ENCODE measurements around the gene ABCB8. TPM values are rescaled to one million over a fixed set of nuclear protein-coding genes. Genes with fewer than 3 reads are reported as not detected.

Gene ABCB8
- total RNA-seq, 4 donors from 2014 or later: 21.0 to 49.0 (median 31.6) TPM

- DNase-seq (ENCODE audit: low spot score in 2 of 2): no peak
- H3K27me3 ChIP-seq: no peaks in the 10 kb centered on the region
- peaks cover 0 to 48% (median 33%) of the 10 kb centered on the region in 4 donors for H3K4me1 ChIP-seq
- H3K36me3 ChIP-seq: peaks cover 5 to 39% (median 6%) of the 10 kb centered on the region in 3 donors
- peak overlapping the region in 2 of 4 donors; percentile 21 to 28 for H3K4me3 ChIP-seq
- WGBS, 2 donors: 33% methylated on average over 26 to 39 of the region's 43 CpGs
- no peak for TF ChIP-seq POLR2A (IDR thresholded peaks at IDR 0.05)
- TF ChIP-seq CTCF (IDR thresholded peaks at IDR 0.05): no peak
- TF ChIP-seq EP300 (IDR thresholded peaks at IDR 0.05): no peak
- H3K27ac ChIP-seq: peak overlapping the region; percentile 24 to 95 (median 70)
- H3K9me3 ChIP-seq: no peaks in the 10 kb centered on the region
These were observed 34.4 kb downstream of the ABCB8 start for GRCh38 chr7:151062399-151063211.

- H3K4me3 ChIP-seq: peak overlapping the region in 2 of 4 donors; percentile 21 to 28
These were observed 34.9 kb downstream of the ABCB8 start for GRCh38 chr7:151063212-151063561.

GRCh38 chr7:151064454-151064853 lies 36.2 kb downstream of the ABCB8 start:
- no peak overlapping the region for H3K4me3 ChIP-seq
- 91 to 94% methylated on average over 17 to 18 of the region's 18 CpGs for WGBS, 2 donors
- DNase-seq (ENCODE audit: low spot score in 2 of 2): no peak
- H3K4me1 ChIP-seq: peaks cover 0 to 37% (median 26%) of the 10 kb centered on the region in 4 donors
- TF ChIP-seq EP300 (IDR thresholded peaks at IDR 0.05) (no peak), CTCF (IDR thresholded peaks at IDR 0.05) (no peak), POLR2A (IDR thresholded peaks at IDR 0.05) (no peak)
- H3K27ac ChIP-seq: no peak overlapping the region
- H3K27me3 ChIP-seq: no peaks in the 10 kb centered on the region
- H3K36me3 ChIP-seq: peaks cover 6 to 57% (median 8%) of the 10 kb centered on the region in 3 donors
- H3K9me3 ChIP-seq: no peaks in the 10 kb centered on the region

More at GRCh38 chr7:151063212-151063561, 34.9 kb downstream of the ABCB8 start:
- DNase-seq (ENCODE audit: low spot score in 2 of 2): peak in 1 of 2 donors; percentile 59
- H3K27ac ChIP-seq: peak overlapping the region in 3 of 4 donors; percentile 68 to 95 (median 71)
- H3K27me3 ChIP-seq: no peaks in the 10 kb centered on the region
- H3K4me1 ChIP-seq: peaks cover 0 to 48% (median 33%) of the 10 kb centered on the region in 4 donors
- H3K9me3 ChIP-seq: no peaks in the 10 kb centered on the region
- H3K36me3 ChIP-seq: peaks cover 5 to 44% (median 6%) of the 10 kb centered on the region in 3 donors
- 40 to 71% methylated on average over 7 to 11 of the region's 11 CpGs for WGBS, 2 donors
- TF ChIP-seq EP300 (IDR thresholded peaks at IDR 0.05): peak in 1 of 2 donors; percentile 15
- TF ChIP-seq POLR2A (IDR thresholded peaks at IDR 0.05): no peak
- no peak for TF ChIP-seq CTCF (IDR thresholded peaks at IDR 0.05)

GRCh38 chr7:151064993-151065392 lies 36.7 kb downstream of the ABCB8 start:
- Histone ChIP-seq H3K27ac (no peak overlapping the region), H3K36me3 (peaks cover 6 to 62% (median 14%) of the 10 kb centered on the region in 3 donors), H3K27me3 (no peaks in the 10 kb centered on the region), H3K9me3 (no peaks in the 10 kb centered on the region), H3K4me1 (peaks cover 0 to 37% (median 26%) of the 10 kb centered on the region in 4 donors), H3K4me3 (no peak overlapping the region)
- no peak for TF ChIP-seq EP300 (IDR thresholded peaks at IDR 0.05)
- no peak for TF ChIP-seq POLR2A (IDR thresholded peaks at IDR 0.05)
- no peak for TF ChIP-seq CTCF (IDR thresholded peaks at IDR 0.05)
- whole genome bisulfite sequencing, 2 donors: 95 to 96% methylated on average over 5 to 6 of the region's 6 CpGs
- no peak for DNase-seq (ENCODE audit: low spot score in 2 of 2)

GRCh38 chr7:151065516-151065915 lies 37.3 kb downstream of the ABCB8 start:
- no peak for DNase-seq (ENCODE audit: low spot score in 2 of 2)
- Histone ChIP-seq H3K4me1 (peaks cover 0 to 33% (median 23%) of the 10 kb centered on the region in 4 donors), H3K9me3 (no peaks in the 10 kb centered on the region), H3K4me3 (no peak overlapping the region), H3K36me3 (peaks cover 6 to 68% (median 19%) of the 10 kb centered on the region in 3 donors), H3K27me3 (no peaks in the 10 kb centered on the region), H3K27ac (no peak overlapping the region)
- TF ChIP-seq EP300 (IDR thresholded peaks at IDR 0.05) (no peak), CTCF (IDR thresholded peaks at IDR 0.05) (no peak), POLR2A (IDR thresholded peaks at IDR 0.05) (no peak)
- 87 to 95% methylated on average over 14 of the region's 14 CpGs for WGBS, 2 donors

Data from tibial nerve (tissue), 4 donors.